SU-DHL-6 (cell line): ENCODE measurements around the gene COQ2.

Source experiments
- H2AFZ ChIP-seq: fragments of 200-600 bp; sonication (generic); 2 replicates; pipeline ENCODE4 v1.6.1; 2014; ENCODE audit warnings: low read depth, mild to moderate bottlenecking, moderate library complexity, mixed read lengths, antibody characterized with exemption, low read length; ENCODE audit not compliant: severe bottlenecking
- H3F3A ChIP-seq: fragments of 200-600 bp; shearing (Covaris generic); 2 replicates; pipeline ENCODE4 v1.6.0; 2016; ENCODE audit warnings: antibody characterized with exemption, mild to moderate bottlenecking; ENCODE audit not compliant: insufficient read depth
- H3K27ac ChIP-seq: fragments of 200-600 bp; sonication (generic); 2 replicates; pipeline ENCODE4 v1.5.1; 2016; ENCODE audit warnings: low read depth, mild to moderate bottlenecking, low read length, moderate library complexity, mixed read lengths
- H3K27me3 ChIP-seq: fragments of 200-600 bp; sonication (generic), shearing (Covaris generic); 2 replicates; pipeline ENCODE4 v1.6.0; 2014; ENCODE audit warnings: mild to moderate bottlenecking, low read length
- H3K36me3 ChIP-seq: fragments of 200-600 bp; sonication (generic); 2 replicates; pipeline ENCODE4 v1.6.1; 2014; ENCODE audit warnings: mild to moderate bottlenecking, low read length, mixed read lengths
- H3K4me2 ChIP-seq: fragments of 300-600, 200-600 bp; shearing (Covaris generic), sonication (generic); 2 replicates; pipeline ENCODE4 v1.6.0; 2014; ENCODE audit warnings: low read length, low read depth, mild to moderate bottlenecking; ENCODE audit not compliant: poor library complexity, severe bottlenecking
- H3K4me3 ChIP-seq: fragments of 200-600 bp; sonication (generic); 2 replicates; pipeline ENCODE4 v1.5.1; 2014; ENCODE audit warnings: antibody characterized with exemption, low read length, mild to moderate bottlenecking, mixed read lengths; ENCODE audit not compliant: insufficient read depth, poor library complexity, severe bottlenecking
- H3K79me2 ChIP-seq: fragments of 200-600 bp; sonication (generic); 2 replicates; pipeline ENCODE4 v1.6.1; 2014; ENCODE audit warnings: mild to moderate bottlenecking, low read length, moderate library complexity; ENCODE audit not compliant: insufficient read depth
- H3K9ac ChIP-seq: fragments of 200-600 bp; sonication (generic); 2 replicates; pipeline ENCODE4 v1.7.0; 2014; ENCODE audit warnings: mild to moderate bottlenecking, low read length
- H3K9me2 ChIP-seq: fragments of 200-600 bp; sonication (generic); replicated peaks from 2 replicates; pipeline ENCODE4 v1.6.1; 2014; ENCODE audit warnings: low read length; ENCODE audit not compliant: insufficient read depth
- H3K9me3 ChIP-seq: fragments of 200-600 bp; sonication (generic); 2 replicates; pipeline ENCODE4 v1.6.1; 2014; ENCODE audit warnings: low read length, mixed read lengths; ENCODE audit not compliant: insufficient read depth
- H4K20me1 ChIP-seq: fragments of 200-600 bp; sonication (generic); 2 replicates; pipeline ENCODE4 v1.6.1; 2014; ENCODE audit warnings: low read depth, mild to moderate bottlenecking, antibody characterized with exemption, low read length, moderate library complexity, mixed read lengths
- EZH2phosphoT487 ChIP-seq: fragments of 200-600 bp; sonication (generic), shearing (Covaris generic); conservative IDR thresholded peaks from 2 replicates; pipeline ENCODE4 v1.6.1; 2018; ENCODE audit warnings: mild to moderate bottlenecking, antibody characterized with exemption, low read length, moderate library complexity, mixed read lengths
- TF ChIP-seq, protein P1 (sequence below): fragments of 200-600 bp; sonication (generic); IDR thresholded peaks from one replicate; pipeline ENCODE4 v1.5.1; 2017; ENCODE audit warnings: antibody characterized with exemption, mild to moderate bottlenecking, low read length, moderate library complexity; ENCODE audit not compliant: insufficient read depth, poor library complexity, severe bottlenecking

Gene COQ2

DNA sequence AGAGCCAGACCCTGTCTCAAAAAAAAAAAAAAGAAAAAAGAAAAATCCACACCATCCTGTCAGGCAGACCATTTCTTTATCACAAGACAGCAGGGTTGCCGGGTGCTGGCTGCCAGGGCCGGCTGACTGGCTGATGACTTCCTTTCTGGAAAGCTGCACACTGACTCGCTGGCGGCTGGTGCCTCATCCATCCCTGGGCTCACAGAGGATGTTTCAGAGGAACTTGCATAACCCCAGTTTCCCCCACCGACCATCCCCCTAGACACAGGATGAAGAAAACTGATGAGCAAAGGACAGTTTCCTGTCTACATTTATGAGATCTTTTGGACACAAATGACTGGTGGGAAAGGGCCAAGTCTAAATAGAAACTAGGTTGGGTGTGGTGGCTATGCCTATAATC lies 36.0 kb upstream of the COQ2 start:
- TF ChIP-seq EZH2phosphoT487 = no peak
- TF ChIP-seq, protein P1, sequence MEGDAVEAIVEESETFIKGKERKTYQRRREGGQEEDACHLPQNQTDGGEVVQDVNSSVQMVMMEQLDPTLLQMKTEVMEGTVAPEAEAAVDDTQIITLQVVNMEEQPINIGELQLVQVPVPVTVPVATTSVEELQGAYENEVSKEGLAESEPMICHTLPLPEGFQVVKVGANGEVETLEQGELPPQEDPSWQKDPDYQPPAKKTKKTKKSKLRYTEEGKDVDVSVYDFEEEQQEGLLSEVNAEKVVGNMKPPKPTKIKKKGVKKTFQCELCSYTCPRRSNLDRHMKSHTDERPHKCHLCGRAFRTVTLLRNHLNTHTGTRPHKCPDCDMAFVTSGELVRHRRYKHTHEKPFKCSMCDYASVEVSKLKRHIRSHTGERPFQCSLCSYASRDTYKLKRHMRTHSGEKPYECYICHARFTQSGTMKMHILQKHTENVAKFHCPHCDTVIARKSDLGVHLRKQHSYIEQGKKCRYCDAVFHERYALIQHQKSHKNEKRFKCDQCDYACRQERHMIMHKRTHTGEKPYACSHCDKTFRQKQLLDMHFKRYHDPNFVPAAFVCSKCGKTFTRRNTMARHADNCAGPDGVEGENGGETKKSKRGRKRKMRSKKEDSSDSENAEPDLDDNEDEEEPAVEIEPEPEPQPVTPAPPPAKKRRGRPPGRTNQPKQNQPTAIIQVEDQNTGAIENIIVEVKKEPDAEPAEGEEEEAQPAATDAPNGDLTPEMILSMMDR = no peak
- no peak overlapping the region for H3K4me3 ChIP-seq
- H3K9me3 ChIP-seq = no peaks in the 10 kb centered on the region
- H3K27me3 ChIP-seq = no peaks in the 10 kb centered on the region
- H3K27ac ChIP-seq = no peak overlapping the region
- H3K36me3 ChIP-seq = no peaks in the 10 kb centered on the region
- H3K9ac ChIP-seq = no peak overlapping the region
- H3F3A ChIP-seq = no peaks in the 10 kb centered on the region
- H3K4me2 ChIP-seq = no peak overlapping the region
- H3K79me2 ChIP-seq = no peaks in the 10 kb centered on the region
- no peaks in the 10 kb centered on the region for H3K9me2 ChIP-seq
- no peaks in the 10 kb centered on the region for H4K20me1 ChIP-seq
- no peak overlapping the region for H2AFZ ChIP-seq

GRCh38 chr4:83318666-83319065 lies 34.1 kb upstream of the COQ2 start:
- no peaks in the 10 kb centered on the region for H3K79me2 ChIP-seq
- no peaks in the 10 kb centered on the region for H3K27me3 ChIP-seq
- no peaks in the 10 kb centered on the region for H3K36me3 ChIP-seq
- no peaks in the 10 kb centered on the region for H3F3A ChIP-seq
- no peaks in the 10 kb centered on the region for H3K9me2 ChIP-seq
- no peak overlapping the region for H2AFZ ChIP-seq
- no peaks in the 10 kb centered on the region for H4K20me1 ChIP-seq
- H3K9me3 ChIP-seq = no peaks in the 10 kb centered on the region
- H3K27ac ChIP-seq = no peak overlapping the region
- no peak overlapping the region for H3K4me2 ChIP-seq
- no peak for TF ChIP-seq EZH2phosphoT487
- TF ChIP-seq, protein P1 = no peak
- no peak overlapping the region for H3K9ac ChIP-seq
- no peak overlapping the region for H3K4me3 ChIP-seq

DNA sequence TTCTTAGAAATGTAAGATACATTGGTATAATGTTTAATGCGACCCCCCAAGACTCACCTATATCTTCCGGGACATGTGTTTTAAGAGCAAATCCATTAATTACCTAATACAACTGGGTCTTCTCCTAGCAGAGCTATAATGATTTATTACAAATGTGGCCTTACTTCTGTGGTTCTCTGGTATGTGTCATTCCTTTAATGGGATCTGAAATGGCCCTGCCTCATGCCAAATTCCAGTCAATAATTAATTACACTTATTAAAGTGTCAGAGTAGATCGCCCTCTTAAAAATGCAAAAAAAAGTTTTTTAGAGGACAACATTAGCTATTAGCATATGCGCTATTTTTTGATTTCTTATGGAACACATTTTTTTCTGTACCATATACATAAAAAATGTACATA lies 33.1 kb upstream of the COQ2 start:
- no peaks in the 10 kb centered on the region for H3K27me3 ChIP-seq
- H3K4me2 ChIP-seq = no peak overlapping the region
- no peaks in the 10 kb centered on the region for H3F3A ChIP-seq
- H4K20me1 ChIP-seq = no peaks in the 10 kb centered on the region
- H3K9ac ChIP-seq = no peak overlapping the region
- H3K4me3 ChIP-seq = no peak overlapping the region
- no peaks in the 10 kb centered on the region for H3K9me2 ChIP-seq
- no peak for TF ChIP-seq EZH2phosphoT487
- TF ChIP-seq, protein P1 = no peak
- H3K36me3 ChIP-seq = no peaks in the 10 kb centered on the region
- no peak overlapping the region for H3K27ac ChIP-seq
- H3K79me2 ChIP-seq = no peaks in the 10 kb centered on the region
- no peak overlapping the region for H2AFZ ChIP-seq
- H3K9me3 ChIP-seq = no peaks in the 10 kb centered on the region
